SH-SY5Y (cell line): ENCODE measurements around the gene SBNO2.

Experiments used
- GATA2 ChIP-seq: IDR thresholded peaks from 2 replicates; pipeline ENCODE4 v1.6.1; 2011; ENCODE audit warnings: mild to moderate bottlenecking, low read depth, low read length
- GATA3 ChIP-seq: IDR thresholded peaks from 2 replicates; pipeline ENCODE4 v1.6.1; 2011; ENCODE audit warnings: low read depth, mild to moderate bottlenecking, low read length, moderate library complexity

GRCh38 chr19:1206864-1207450 lies 32.9 kb upstream of the SBNO2 start:
- no peak for TF ChIP-seq GATA3
- no peak for TF ChIP-seq GATA2
